Stimulated activated CD4-positive, alpha-beta T cell treated with anti-CD3 and anti-CD28 coated beads, Interleukin-12 subunit alpha, Interleukin-12 subunit beta, amount 100 ng/mL, for 4 hours (primary cell): ENCODE results near the gene MRPL18.
"Not testable (repeated sequence)": the region's sequence is repeated elsewhere in the genome, so short reads cannot be mapped to it uniquely, and the experiment has no call there.

Experiments used
- DNase-seq: peaks from one replicate; pipeline ENCODE4 v3.0.0-alpha.2; 2020

Gene MRPL18

GRCh38 chr6:159777240-159777904 is 12.9 kb upstream of the MRPL18 start:
- DNase-seq, result no peak

DNA sequence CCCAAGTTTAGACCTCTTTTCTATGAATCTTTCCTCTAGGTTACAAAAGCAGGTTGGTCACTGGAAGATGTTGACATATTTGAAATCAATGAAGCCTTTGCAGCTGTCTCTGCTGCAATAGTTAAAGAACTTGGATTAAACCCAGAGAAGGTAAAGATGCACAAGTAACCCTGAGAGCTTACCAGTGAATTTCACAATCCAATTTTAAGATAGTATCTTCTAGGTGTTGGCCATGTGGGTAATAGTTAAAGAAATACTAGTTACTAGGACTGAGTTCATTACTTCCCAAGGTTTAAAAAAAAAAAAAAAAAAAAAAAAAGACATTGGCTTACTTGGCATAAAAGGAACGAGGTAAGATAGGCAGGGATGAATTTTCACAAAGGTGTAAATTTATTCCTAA is 12.1 kb upstream of the MRPL18 start:
- DNase-seq, result no peak

- DNase-seq, result no peak
Observed at GRCh38 chr6:159778542-159779103, 11.6 kb upstream of the MRPL18 start.

DNA sequence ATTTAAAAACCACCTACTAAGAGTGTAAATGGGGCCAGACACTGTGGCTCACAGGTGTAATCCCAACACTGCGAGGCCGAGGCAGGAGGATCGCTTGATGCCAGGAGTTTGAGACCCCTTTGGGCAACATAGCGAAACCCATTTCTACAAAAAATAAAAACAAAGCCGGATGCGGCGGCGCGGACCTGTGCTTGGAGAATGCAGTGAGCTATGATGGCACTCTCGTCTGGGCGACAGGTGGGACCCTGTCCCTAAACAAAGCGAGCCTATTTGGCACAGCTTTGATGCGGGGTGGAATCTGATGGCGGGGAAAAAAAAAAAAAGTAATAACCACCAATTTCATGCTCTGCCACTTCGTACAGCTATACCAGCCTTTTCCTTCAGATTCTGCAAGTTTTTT is 2.0 kb upstream of the MRPL18 start:
- no peak for DNase-seq

DNA sequence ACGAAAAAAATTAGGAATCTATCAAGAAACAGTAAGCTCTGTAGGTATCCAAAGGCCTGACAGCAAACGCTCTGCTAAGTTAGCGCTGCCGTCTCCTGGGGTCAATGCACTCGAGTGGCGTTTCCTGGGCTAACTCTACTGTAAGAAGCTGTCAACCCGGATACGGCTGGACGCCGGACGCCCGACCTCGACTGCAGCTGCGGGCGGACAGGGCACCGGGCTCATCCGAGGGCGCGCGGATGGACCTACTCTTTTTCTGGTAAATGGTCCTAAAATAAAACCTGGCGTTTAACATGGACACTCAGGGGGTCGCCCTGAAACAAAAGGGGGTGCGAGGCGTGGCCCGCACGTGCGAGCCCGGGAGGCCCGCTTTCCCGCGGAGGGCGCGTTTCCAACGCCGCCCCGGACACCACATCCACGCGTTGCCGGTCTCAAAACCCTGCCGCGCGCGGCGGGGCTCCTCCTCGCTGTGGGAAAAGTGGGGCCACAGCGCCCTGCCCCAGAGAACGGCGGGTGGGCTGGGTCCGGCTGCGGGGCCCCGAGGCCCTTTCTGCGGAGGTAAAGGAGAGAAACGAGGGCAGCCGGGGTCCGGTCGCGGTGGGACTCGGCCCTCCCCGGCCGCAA is 1.4 kb upstream of the MRPL18 start:
- peak; percentile 13 for DNase-seq

GRCh38 chr6:159789377-159790148 is 704 bp upstream of the MRPL18 start, which contains the start of gene TCP1:
TSS of gene TCP1 (minus strand) at chr6:159789602. CDS start at chr6:159789468, 134 bp downstream.
- peak; percentile 98 for DNase-seq

DNA sequence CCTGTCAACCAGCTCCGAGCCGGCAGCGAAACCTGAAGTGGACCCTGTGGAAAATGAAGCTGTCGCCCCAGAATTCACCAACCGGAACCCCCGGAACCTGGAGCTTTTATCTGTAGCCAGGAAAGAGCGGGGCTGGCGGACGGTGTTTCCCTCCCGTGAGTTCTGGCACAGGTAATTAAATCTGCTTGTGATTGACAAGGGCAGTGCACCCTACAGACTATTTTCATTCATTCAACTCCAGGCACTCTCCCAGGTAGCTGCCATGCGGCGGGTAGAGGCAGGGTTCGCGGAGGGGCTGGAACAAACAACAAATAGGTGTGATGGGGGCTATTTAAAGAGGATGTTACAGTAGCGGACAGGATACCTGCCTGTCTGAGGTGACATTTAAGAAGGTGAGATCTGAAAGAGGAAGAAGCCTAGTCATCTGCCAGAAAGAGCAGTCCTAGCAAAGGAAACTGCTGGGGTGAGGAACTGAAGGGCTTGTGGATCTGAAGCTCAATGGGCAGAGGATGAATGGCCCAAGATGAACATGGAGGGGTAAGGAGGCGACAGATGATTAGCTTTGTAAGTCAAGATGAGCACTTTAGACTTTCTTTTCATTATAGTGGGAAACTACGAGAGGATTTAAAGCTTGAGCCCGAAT is 810 bp downstream of the MRPL18 start:
- DNase-seq, result no peak

DNA sequence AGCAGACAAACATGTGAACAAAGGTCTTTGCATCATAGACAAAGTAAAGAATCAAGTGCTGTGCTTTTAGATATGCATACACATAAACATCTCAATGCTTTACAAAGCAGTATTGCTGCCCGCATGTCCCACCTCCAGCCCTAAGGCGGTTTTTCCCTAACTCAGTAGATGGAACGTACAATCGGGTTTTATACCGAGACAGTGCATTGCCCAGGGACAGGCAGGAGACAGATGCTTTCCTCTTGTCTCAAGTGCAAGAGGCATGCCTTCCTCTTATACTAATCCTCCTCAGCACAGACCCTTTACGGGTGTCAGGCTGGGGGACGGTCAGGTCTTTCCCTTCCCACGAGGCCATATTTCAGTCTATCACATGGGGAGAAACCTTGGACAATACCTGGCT is 4.7 kb downstream of the MRPL18 start:
- not testable (repeated sequence) for DNase-seq

DNA sequence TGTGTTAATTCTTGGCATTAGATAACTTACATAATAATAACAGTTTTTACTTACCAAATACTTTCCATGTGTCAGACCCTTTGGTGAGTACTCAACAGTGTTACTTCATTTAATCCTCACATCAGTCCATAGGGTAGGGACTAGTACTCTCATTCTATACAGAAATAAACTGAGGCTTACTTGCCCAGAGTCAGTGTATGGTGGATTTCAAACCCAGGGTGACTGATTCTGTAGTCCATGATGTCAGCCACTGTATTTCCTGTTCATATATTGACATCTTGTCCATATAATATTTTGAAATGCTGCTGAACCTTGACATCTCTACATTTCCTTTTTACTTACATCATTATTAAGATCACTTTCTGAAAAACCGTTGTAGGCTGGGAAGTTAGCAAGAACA is 7.3 kb downstream of the MRPL18 start:
- DNase-seq, result no peak

- no peak for DNase-seq
Observed at GRCh38 chr6:159800141-159800865, 10.0 kb downstream of the MRPL18 start, which contains the start of gene PNLDC1. TSS of gene PNLDC1 (plus strand) at chr6:159800276. CDS start at chr6:159800308, 32 bp downstream.

GRCh38 chr6:159801935-159802334 is 11.7 kb downstream of the MRPL18 start:
- DNase-seq, result no peak

DNA sequence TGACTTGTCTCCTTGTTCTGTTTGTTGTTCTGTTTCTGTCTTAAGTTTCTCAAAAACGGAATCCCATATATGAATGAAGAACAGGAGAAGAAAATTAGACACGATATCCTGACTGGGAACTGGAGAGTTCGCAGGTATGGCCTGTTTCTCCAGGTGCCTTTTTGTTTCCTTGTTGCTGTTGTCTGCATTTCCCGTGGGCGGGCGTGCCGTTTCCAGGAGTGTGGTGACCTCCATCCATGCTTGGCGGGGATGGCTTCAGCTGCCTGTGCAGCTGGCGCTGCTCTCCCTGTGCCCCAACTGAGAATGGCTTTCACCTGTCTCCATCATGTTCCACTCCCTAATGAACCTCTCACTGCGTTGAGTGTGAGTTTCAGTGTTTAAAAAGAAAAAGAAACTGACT is 14.2 kb downstream of the MRPL18 start:
- no peak for DNase-seq

GRCh38 chr6:159805440-159806020 is 15.3 kb downstream of the MRPL18 start:
- DNase-seq, result no peak

DNA sequence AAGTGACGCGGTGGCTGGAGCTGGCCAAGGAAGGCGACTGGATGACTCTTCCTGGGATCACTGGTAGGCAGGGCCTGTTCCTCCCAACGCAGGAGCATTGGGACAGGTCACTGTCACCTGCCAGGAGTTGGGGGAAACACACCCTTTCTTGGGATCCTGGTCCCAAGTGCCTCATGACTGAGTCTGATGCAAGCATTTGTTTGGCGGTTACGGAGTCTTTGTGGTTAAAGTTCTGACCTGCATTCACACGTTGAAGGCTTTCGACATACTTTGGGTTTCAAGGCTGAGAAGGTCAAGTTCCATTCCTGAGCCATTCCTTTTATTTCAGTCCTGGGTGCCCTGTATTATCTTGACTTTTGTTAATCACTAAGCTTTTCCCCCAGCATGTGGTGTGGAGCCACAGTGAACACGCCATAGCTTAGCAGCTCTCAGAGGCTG is 15.8 kb downstream of the MRPL18 start:
- no peak for DNase-seq

DNA sequence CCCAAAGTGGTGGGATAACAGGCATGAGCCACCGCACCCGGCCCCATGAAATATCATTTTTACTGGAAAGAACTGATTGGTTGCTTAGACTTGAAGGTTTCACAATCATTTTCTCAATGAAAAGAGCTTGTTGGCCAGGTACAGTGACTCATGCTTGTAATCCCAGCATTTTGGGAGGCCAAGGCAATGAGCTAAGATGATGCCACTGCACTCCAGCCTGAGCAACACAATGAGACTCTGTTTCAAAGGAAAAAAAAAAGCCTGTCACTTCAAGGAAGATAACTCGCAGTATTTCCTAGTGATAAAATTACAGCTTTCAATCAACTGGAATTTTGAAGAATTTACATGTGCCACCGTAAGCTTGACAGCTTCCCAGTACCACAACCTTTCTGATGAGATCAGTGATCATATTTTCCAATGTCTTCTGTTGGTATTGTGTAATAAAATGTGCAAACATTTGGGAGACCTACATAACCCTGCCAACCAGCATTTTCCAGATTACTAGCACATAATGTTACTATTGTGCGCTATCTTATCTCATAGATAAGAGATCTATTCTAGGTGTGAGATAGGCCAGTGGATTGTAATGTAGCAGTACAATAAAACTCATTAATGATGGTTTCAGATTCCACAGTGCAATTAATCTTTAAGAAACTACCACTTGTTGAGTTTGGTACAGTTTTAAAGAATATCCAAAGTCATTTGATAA is 17.0 kb downstream of the MRPL18 start:
- DNase-seq, result no peak

DNA sequence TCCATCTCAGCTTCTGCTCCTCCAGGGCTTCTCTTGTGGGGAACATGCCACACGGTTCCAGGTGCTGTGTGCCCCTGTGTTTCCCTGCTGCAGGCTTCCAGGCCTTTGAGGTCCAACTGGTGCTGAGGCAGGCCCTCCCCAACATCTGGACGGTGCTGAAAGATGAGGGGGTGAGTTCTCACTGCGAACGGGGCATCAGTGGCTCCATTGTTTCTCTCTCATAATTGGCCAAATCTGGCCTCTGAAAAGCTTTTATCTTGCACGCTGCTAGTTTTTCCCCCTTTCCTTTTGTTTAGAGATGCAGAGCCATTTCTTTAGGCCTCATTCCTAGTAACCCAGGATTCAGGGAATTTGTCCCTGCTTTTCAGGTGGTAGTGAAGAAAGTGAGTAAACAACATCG is 18.4 kb downstream of the MRPL18 start:
- no peak for DNase-seq

DNA sequence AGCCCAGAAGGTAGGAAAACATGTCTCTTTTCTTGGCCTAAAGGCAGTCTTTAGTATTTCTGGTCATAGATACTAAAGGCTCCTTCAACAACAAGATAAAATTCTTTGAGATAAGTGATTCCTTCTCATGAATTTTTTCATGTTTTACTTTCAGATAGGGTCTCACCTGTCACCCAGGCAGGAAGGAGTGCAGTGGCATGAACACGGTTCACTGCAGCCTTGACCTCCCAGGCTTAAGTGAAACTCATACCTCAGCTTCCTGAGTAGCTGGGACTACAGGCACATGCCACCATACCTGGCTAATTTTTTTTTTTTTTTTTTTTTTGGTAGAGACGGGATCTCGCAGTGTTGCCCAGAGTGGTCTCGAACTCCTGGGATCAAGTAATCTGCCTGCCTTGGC is 18.9 kb downstream of the MRPL18 start:
- DNase-seq, result no peak

DNA sequence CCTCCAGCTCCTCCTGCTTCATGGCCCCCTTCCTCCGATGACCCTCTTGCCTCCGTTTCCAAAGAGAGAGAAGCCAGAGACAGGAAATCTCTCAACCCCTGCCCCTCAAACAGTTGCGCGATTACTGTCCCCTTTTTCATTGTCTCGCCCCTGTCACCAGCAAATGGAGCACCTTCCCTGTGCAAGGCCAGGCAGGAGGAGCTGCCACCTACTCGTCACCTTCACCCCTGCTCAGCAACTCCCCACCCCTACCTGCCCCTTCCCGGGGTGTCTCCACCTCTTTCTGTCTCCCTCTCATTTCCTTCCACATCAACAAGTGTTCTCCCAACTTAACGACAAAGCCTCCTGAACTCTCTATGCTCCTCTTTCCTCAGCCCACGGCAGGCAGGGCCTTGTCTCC is 23.5 kb downstream of the MRPL18 start:
- no peak for DNase-seq

- no peak for DNase-seq
Observed at GRCh38 chr6:159815410-159815809, 25.1 kb downstream of the MRPL18 start.

- not testable (repeated sequence) for DNase-seq
Observed at GRCh38 chr6:159816775-159817174, 26.5 kb downstream of the MRPL18 start.
